22Rv1 (cell line): ENCODE measurements around the gene ODAD3.

Source experiments
- ZFX ChIP-seq: fragments of 450-650 bp; IDR thresholded peaks from 2 replicates; pipeline ENCODE4 v1.6.1; 2017; ENCODE audit warnings: antibody characterized with exemption, borderline replicate concordance
- TF ChIP-seq, protein P1 (sequence below): fragments of 450-650 bp; IDR thresholded peaks from 2 replicates; pipeline ENCODE4 v1.5.1; 2017; ENCODE audit warnings: mild to moderate bottlenecking

DNA sequence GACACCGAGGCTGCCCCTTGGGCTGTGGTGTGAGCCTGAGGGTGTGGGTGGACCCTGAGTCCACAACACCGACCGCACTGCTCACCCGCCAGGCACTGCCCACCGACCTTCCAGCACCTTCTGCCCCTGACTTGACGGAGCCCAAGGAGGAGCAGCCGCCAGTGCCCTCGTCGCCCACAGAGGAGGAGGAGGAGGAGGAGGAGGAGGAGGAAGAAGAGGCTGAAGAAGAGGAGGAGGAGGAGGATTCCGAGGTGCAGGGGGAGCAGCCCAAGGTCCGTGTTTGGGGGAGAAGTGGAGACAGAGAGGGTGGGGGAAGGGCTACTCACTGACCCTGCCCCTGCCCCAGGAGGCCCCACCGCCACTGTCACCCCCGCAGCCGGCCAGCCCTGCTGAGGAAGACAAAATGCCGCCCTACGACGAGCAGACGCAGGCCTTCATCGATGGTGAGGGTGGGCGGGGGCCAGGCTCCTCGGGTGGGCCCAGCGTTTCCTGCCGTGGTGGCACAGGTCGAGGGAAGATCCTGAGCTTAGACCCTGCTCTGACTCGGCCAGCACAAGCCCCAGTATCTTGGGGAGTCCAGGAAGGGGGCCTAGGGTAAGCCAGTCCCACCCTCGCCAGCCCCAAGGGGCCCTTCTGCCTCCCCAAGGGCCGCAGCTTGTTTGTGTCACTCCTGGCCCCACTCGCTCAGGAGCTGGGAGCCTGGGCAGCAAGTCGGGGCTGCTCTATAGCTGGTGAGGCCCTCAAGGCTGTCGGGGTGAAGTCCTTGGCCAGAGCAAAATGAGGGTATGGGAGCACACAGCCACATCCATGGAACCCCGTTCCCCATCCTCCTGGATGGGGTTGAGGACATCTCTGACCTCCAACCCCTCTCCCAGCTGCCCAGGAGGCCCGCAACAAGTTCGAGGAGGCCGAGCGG lies 12.7 kb upstream of the ODAD3 start:
- TF ChIP-seq, protein P1, sequence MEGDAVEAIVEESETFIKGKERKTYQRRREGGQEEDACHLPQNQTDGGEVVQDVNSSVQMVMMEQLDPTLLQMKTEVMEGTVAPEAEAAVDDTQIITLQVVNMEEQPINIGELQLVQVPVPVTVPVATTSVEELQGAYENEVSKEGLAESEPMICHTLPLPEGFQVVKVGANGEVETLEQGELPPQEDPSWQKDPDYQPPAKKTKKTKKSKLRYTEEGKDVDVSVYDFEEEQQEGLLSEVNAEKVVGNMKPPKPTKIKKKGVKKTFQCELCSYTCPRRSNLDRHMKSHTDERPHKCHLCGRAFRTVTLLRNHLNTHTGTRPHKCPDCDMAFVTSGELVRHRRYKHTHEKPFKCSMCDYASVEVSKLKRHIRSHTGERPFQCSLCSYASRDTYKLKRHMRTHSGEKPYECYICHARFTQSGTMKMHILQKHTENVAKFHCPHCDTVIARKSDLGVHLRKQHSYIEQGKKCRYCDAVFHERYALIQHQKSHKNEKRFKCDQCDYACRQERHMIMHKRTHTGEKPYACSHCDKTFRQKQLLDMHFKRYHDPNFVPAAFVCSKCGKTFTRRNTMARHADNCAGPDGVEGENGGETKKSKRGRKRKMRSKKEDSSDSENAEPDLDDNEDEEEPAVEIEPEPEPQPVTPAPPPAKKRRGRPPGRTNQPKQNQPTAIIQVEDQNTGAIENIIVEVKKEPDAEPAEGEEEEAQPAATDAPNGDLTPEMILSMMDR = no peak
- TF ChIP-seq ZFX = no peak
